Type B pancreatic cell (in vitro differentiated cells): ENCODE measurements around the gene DNTT. TPM values are rescaled to one million over a fixed set of nuclear protein-coding genes. Genes with fewer than 3 reads are reported as not detected.

ENCODE experiments used
- DNase-seq: peaks from one replicate; pipeline ENCODE4 v3.0.0; 2021; ENCODE audit warnings: mixed read lengths; ENCODE audit not compliant: unreplicated experiment; ENCODE audit errors: extremely low spot score
- H3K27ac Mint-ChIP-seq: 2 replicates; pipeline ENCODE4 v1.8.0; 2021; ENCODE audit warnings: mild to moderate bottlenecking, mixed read lengths
- H3K27me3 Mint-ChIP-seq: 2 replicates; pipeline ENCODE4 v1.8.0; 2021; ENCODE audit warnings: mixed read lengths
- H3K36me3 Mint-ChIP-seq: 2 replicates; pipeline ENCODE4 v1.8.0; 2021; ENCODE audit warnings: mixed read lengths
- H3K4me1 Mint-ChIP-seq: one replicate; pipeline ENCODE4 v1.8.0; 2021; ENCODE audit warnings: mixed read lengths; ENCODE audit not compliant: unreplicated experiment
- H3K4me3 Mint-ChIP-seq: 2 replicates; pipeline ENCODE4 v1.8.0; 2021; ENCODE audit warnings: mild to moderate bottlenecking, mixed read lengths
- H3K9me3 Mint-ChIP-seq: 2 replicates; pipeline ENCODE4 v1.8.0; 2021; ENCODE audit warnings: mixed read lengths
- long read RNA-seq: library from polyadenylated mRNA; unstranded; transcript quantifications from one replicate; pipeline ENCODE4 v2.0.0, GENCODE V29; 2020
- total RNA-seq: library from RNA; stranded (reverse); gene quantifications from 2 replicates; pipeline ENCODE4 v1.2.1, GENCODE V29; 2021; ENCODE audit warnings: low replicate concordance
- TF ChIP-seq, protein P1 (sequence below): fragments of 200-600 bp; sonication (generic); conservative IDR thresholded peaks from 2 replicates; pipeline ENCODE4 v1.5.0; 2021; ENCODE audit warnings: antibody characterized with exemption, mild to moderate bottlenecking

DNTT gene
- total RNA-seq, result not detected in 2 replicates
- long read RNA-seq, result 0 reads

DNA sequence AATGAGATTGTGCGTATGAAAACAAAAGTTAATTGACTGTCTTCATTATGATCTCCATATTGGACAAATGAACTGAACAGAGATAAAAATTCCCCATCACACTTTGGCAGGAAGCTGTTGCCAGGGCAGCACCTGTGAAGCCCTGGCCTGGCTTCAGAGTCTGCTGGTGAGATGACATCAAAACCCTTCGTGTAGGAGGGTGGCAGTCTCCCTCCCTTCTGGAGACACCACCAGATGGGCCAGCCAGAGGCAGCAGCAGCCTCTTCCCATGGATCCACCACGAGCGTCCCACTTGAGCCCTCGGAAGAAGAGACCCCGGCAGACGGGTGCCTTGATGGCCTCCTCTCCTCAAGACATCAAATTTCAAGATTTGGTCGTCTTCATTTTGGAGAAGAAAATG, at the start of gene DNTT:
Gene DNTT, plus strand, starts transcription at position 205 of the 400 bp plus-strand sequence. Its CDS starts 64 bp downstream, at position 269.
- Mint-ChIP-seq H3K27ac (no peak within 1 kb of the TSS), H3K4me1 (peaks cover 11% of the 10 kb centered on the region), H3K36me3 (no peaks in the 10 kb centered on the region), H3K4me3 (no peak within 1 kb of the TSS), H3K27me3 (no peaks in the 10 kb centered on the region), H3K9me3 (no peaks in the 10 kb centered on the region)
- no peak for DNase-seq
- TF ChIP-seq, protein P1, sequence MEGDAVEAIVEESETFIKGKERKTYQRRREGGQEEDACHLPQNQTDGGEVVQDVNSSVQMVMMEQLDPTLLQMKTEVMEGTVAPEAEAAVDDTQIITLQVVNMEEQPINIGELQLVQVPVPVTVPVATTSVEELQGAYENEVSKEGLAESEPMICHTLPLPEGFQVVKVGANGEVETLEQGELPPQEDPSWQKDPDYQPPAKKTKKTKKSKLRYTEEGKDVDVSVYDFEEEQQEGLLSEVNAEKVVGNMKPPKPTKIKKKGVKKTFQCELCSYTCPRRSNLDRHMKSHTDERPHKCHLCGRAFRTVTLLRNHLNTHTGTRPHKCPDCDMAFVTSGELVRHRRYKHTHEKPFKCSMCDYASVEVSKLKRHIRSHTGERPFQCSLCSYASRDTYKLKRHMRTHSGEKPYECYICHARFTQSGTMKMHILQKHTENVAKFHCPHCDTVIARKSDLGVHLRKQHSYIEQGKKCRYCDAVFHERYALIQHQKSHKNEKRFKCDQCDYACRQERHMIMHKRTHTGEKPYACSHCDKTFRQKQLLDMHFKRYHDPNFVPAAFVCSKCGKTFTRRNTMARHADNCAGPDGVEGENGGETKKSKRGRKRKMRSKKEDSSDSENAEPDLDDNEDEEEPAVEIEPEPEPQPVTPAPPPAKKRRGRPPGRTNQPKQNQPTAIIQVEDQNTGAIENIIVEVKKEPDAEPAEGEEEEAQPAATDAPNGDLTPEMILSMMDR, result no peak

- Mint-ChIP-seq H3K27me3 (no peaks in the 10 kb centered on the region), H3K4me1 (peaks cover 17% of the 10 kb centered on the region), H3K4me3 (peak overlapping the region; percentile 33), H3K9me3 (no peaks in the 10 kb centered on the region), H3K36me3 (peaks cover 1% of the 10 kb centered on the region), H3K27ac (no peak overlapping the region)
- TF ChIP-seq, protein P1, result no peak
- no peak for DNase-seq
These were observed 49.3 kb upstream of the DNTT start for GRCh38 chr10:96254976-96255375.

DNA sequence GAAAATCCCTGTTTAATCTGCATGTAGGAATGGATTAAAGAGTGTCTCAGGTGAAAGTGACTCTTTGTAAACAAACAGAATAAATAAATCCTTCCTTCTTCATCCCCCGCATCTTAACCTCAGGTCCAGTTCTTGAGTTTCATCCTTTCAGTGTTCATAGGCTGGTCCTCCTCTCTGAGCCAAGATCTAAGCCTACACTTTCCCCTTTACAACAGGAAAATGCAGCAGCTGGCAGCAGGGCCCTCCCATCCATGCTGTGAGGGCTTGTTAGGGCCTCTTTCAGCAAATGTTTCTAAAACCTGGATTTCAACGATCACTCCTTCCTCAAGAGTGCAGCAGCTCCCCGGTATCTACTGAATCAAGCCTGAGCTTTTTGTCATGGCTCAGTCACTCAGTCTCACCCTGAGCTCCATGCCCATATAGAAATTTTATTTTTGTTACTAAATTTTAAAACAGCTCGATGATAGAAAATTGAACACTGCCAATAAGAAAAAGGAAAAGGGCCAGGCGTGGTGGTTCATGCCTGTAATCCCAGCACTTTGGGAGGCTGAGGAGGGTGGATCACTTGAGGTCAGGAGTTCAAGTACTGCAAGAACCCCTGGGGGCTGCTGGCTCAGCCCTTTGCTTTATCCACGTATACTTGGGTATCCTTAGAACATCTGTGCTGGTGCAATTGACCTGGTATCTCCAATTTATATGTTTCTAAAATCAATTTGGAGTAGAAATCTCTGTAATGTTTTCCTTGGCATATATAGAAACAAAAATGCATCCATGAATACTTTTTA, 48.5 kb upstream of the DNTT start:
- Mint-ChIP-seq H3K27ac (no peak overlapping the region), H3K9me3 (no peaks in the 10 kb centered on the region), H3K27me3 (no peaks in the 10 kb centered on the region), H3K36me3 (peaks cover 5% of the 10 kb centered on the region), H3K4me1 (peaks cover 23% of the 10 kb centered on the region), H3K4me3 (peak overlapping the region; percentile 30)
- TF ChIP-seq, protein P1, result no peak
- DNase-seq, result no peak

DNA sequence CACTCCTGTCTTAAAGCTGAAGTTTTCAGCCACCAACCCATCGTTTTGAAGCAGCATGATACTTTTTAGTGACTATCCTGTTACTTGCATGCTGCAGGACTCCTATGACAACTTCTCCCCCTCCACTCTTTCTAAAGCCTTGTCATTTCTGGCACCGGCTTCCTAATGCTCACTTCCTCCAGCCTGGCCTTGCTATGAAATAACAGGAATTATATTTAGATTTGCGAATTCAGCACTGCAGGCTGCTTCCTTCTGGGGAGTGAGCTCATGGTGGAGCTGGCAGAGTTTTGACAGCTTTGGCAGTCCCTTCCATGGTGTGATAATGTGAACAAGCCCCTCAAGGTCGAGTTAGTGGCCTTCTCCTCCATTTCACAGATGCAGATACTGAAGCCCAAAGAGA, 46.3 kb upstream of the DNTT start:
- peaks cover 23% of the 10 kb centered on the region for H3K4me1 Mint-ChIP-seq
- DNase-seq, result no peak
- peaks cover 5% of the 10 kb centered on the region for H3K36me3 Mint-ChIP-seq
- no peak overlapping the region for H3K4me3 Mint-ChIP-seq
- TF ChIP-seq, protein P1, result no peak
- no peaks in the 10 kb centered on the region for H3K9me3 Mint-ChIP-seq
- H3K27me3 Mint-ChIP-seq, result no peaks in the 10 kb centered on the region
- H3K27ac Mint-ChIP-seq, result no peak overlapping the region

DNA sequence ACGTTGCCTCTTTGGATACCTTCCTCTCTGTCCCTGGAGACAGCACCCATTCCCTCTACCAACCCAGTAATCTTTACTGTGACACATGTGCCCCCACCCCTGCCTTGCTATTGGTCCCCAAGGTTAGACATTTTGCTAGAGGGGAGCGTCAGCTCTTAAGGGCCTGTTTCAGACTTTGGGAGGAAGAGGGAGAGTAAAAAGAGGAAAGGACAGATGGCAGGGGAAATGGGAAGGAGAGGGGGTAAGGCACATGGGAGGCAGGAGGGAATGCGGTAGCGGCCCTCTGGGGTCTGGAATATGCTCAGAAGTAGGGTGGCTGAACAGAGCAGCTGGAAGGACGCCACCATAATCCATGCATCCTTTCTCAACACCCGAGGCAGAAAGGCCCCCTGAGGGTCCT, 45.1 kb upstream of the DNTT start:
- TF ChIP-seq, protein P1, result no peak
- no peak overlapping the region for H3K27ac Mint-ChIP-seq
- peaks cover 27% of the 10 kb centered on the region for H3K4me1 Mint-ChIP-seq
- no peak for DNase-seq
- H3K4me3 Mint-ChIP-seq, result no peak overlapping the region
- peaks cover 5% of the 10 kb centered on the region for H3K36me3 Mint-ChIP-seq
- H3K9me3 Mint-ChIP-seq, result no peaks in the 10 kb centered on the region
- H3K27me3 Mint-ChIP-seq, result no peaks in the 10 kb centered on the region
